SK-N-MC (cell line): ENCODE measurements around the gene PLRG1.

ENCODE experiments used
- DNase-seq: peaks from one replicate; pipeline ENCODE4 v3.0.0-alpha.2; 2011; ENCODE audit warnings: low read depth, low spot score
- H3K27ac ChIP-seq: fragments of 200-600 bp; sonication (generic); 2 replicates; pipeline ENCODE4 v1.5.1; 2016; ENCODE audit warnings: mixed run types
- H3K36me3 ChIP-seq: fragments of 200-600 bp; sonication (generic); 2 replicates; pipeline ENCODE4 v1.6.1; 2017; ENCODE audit warnings: antibody characterized with exemption, low read length, mixed read lengths; ENCODE audit not compliant: insufficient read depth
- H3K4me3 ChIP-seq: fragments of 200-600 bp; sonication (generic); 2 replicates; pipeline ENCODE4 v1.5.1; 2016
- H3K9ac ChIP-seq: fragments of 200-600 bp; sonication (generic); 2 replicates; pipeline ENCODE4 v1.8.0; 2017; ENCODE audit warnings: mixed run types, mixed read lengths; ENCODE audit not compliant: insufficient read length
- H3K9me3 ChIP-seq: fragments of 200-600 bp; sonication (generic); 2 replicates; pipeline ENCODE4 v1.6.1; 2017; ENCODE audit warnings: low read depth, mild to moderate bottlenecking, antibody characterized with exemption, low read length, moderate library complexity, mixed read lengths
- EZH2 ChIP-seq: fragments of 200-600 bp; sonication (generic); IDR thresholded peaks from one replicate; pipeline ENCODE4 v1.6.1; 2017; ENCODE audit warnings: antibody characterized with exemption
- FOXP2 ChIP-seq: optimal IDR thresholded peaks from 2 replicates; pipeline ENCODE3; 2011; ENCODE audit warnings: mild to moderate bottlenecking, moderate library complexity; ENCODE audit not compliant: insufficient read depth; ENCODE audit errors: extremely low read length, control extremely low read depth
- POLR2AphosphoS5 ChIP-seq: IDR thresholded peaks from 2 replicates; pipeline ENCODE4 v1.6.1; 2012; ENCODE audit warnings: mild to moderate bottlenecking, low read depth, low read length, borderline replicate concordance

Gene PLRG1

GRCh38 chr4:154579927-154580326, 29.7 kb upstream of the PLRG1 start:
- TF ChIP-seq POLR2AphosphoS5 (no peak), FOXP2 (no peak), EZH2 (no peak)
- no peaks in the 10 kb centered on the region for H3K9me3 ChIP-seq
- no peak overlapping the region for H3K9ac ChIP-seq
- H3K4me3 ChIP-seq = no peak overlapping the region
- no peak overlapping the region for H3K27ac ChIP-seq
- no peak for DNase-seq
- no peaks in the 10 kb centered on the region for H3K36me3 ChIP-seq

- no peak for TF ChIP-seq FOXP2
- no peak for TF ChIP-seq POLR2AphosphoS5
- no peak for TF ChIP-seq EZH2
- DNase-seq = no peak
- Histone ChIP-seq H3K36me3 (no peaks in the 10 kb centered on the region), H3K9ac (no peak overlapping the region), H3K4me3 (no peak overlapping the region), H3K9me3 (no peaks in the 10 kb centered on the region), H3K27ac (no peak overlapping the region)
Measured at GRCh38 chr4:154578919-154579318, 28.7 kb upstream of the PLRG1 start.

GRCh38 chr4:154577324-154577723, 27.1 kb upstream of the PLRG1 start:
- H3K27ac ChIP-seq = no peak overlapping the region
- TF ChIP-seq FOXP2 = no peak
- TF ChIP-seq POLR2AphosphoS5 = no peak
- no peak for TF ChIP-seq EZH2

GRCh38 chr4:154574311-154574710, 24.1 kb upstream of the PLRG1 start:
- H3K4me3 ChIP-seq = no peak overlapping the region
- H3K27ac ChIP-seq = no peak overlapping the region
- H3K9me3 ChIP-seq = no peaks in the 10 kb centered on the region
- no peak for DNase-seq
- no peaks in the 10 kb centered on the region for H3K36me3 ChIP-seq
- no peak for TF ChIP-seq EZH2
- no peak for TF ChIP-seq FOXP2
- no peak overlapping the region for H3K9ac ChIP-seq

More at GRCh38 chr4:154577324-154577723, 27.1 kb upstream of the PLRG1 start:
- DNase-seq = no peak
- Histone ChIP-seq H3K4me3 (peak overlapping the region; percentile 29; the same call in 1 of the 2 replicates), H3K36me3 (no peaks in the 10 kb centered on the region), H3K9ac (no peak overlapping the region), H3K9me3 (no peaks in the 10 kb centered on the region)

- H3K27ac ChIP-seq = no peak overlapping the region
- no peak overlapping the region for H3K4me3 ChIP-seq
- no peaks in the 10 kb centered on the region for H3K36me3 ChIP-seq
- H3K9me3 ChIP-seq = no peaks in the 10 kb centered on the region
- TF ChIP-seq EZH2 (no peak), POLR2AphosphoS5 (no peak), FOXP2 (no peak)
- DNase-seq = no peak
- H3K9ac ChIP-seq = no peak overlapping the region
Measured at GRCh38 chr4:154573190-154573870, 23.1 kb upstream of the PLRG1 start.

- Histone ChIP-seq H3K4me3 (no peak overlapping the region), H3K27ac (no peak overlapping the region), H3K36me3 (no peaks in the 10 kb centered on the region), H3K9me3 (no peaks in the 10 kb centered on the region), H3K9ac (no peak overlapping the region)
- no peak for DNase-seq
- TF ChIP-seq EZH2 = no peak
- no peak for TF ChIP-seq FOXP2
- TF ChIP-seq POLR2AphosphoS5 = no peak
Measured at GRCh38 chr4:154569584-154569983, 19.4 kb upstream of the PLRG1 start.

- Histone ChIP-seq H3K27ac (no peak overlapping the region), H3K4me3 (no peak overlapping the region), H3K36me3 (no peaks in the 10 kb centered on the region), H3K9me3 (no peaks in the 10 kb centered on the region), H3K9ac (no peak overlapping the region)
- TF ChIP-seq POLR2AphosphoS5 = no peak
- no peak for TF ChIP-seq EZH2
- TF ChIP-seq FOXP2 = no peak
- DNase-seq = no peak
Measured at GRCh38 chr4:154569028-154569427, 18.8 kb upstream of the PLRG1 start.

GRCh38 chr4:154566639-154567204, 16.5 kb upstream of the PLRG1 start:
- DNase-seq = no peak
- TF ChIP-seq FOXP2 = no peak
- TF ChIP-seq EZH2 = no peak
- no peak for TF ChIP-seq POLR2AphosphoS5
- Histone ChIP-seq H3K9me3 (no peaks in the 10 kb centered on the region), H3K9ac (no peak overlapping the region), H3K27ac (no peak overlapping the region), H3K36me3 (no peaks in the 10 kb centered on the region), H3K4me3 (no peak overlapping the region)
